GM18502 (cell line): ENCODE data around the gene TMEM163.
A peak's percentile ranks its signal among the peaks of the same experiment; 100 is the strongest.

Source experiments
- ATAC-seq: cut with Tn5 transposase; IDR thresholded peaks from one replicate; pipeline ENCODE4 v1.9.1; 2021; ENCODE audit warnings: mild to moderate bottlenecking; ENCODE audit not compliant: unreplicated experiment, poor library complexity

TMEM163 gene

GRCh38 chr2:134420259-134420658 is 298.5 kb downstream of the TMEM163 start:
- no peak for ATAC-seq

DNA sequence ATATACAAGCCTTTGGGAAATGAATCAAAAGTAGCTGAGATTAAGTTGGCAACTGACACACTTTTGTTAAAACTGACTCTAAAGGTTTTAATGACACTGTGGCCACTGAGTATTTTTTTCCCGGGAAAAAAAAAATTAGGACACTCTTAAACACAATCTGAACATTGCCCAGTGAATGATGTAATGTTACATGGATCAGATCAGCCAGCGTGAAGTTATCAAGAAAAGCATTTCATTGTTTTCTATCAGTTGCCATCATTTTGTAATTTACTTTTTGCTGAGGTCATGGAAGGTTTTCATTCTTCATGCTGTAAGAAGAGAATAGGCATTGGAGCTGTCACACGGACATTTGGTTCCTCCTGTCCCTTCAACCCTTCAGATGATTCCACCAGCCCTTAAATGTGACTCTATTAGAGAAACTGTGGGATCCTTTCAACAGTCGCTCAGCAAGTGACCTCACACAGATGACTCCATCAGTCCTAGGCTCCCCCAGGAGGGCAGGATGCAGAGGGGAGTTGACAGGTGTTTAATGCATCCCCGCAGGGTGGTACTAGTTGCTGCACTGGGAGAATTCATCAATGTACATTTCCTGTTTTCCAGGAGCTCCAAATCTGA is 300.7 kb downstream of the TMEM163 start:
- ATAC-seq = no peak

DNA sequence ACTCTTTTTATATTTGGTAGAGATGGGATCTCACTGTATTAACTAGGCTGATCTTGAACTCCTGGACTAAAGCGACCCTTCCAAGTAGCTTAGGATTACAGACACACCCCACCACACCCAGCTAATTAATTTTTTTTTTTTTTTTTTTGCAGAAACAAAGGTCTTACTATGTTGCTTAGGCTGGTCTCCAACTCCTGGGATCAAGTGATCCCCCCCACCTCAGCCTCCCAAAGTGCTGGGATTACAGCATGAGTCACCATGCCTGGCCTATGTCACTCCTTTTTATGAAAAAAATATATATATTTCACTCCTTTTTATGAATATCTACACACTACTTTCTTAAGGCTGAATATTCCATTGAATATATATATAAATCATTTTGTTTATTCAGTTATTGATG is 302.2 kb downstream of the TMEM163 start:
- ATAC-seq = no peak

DNA sequence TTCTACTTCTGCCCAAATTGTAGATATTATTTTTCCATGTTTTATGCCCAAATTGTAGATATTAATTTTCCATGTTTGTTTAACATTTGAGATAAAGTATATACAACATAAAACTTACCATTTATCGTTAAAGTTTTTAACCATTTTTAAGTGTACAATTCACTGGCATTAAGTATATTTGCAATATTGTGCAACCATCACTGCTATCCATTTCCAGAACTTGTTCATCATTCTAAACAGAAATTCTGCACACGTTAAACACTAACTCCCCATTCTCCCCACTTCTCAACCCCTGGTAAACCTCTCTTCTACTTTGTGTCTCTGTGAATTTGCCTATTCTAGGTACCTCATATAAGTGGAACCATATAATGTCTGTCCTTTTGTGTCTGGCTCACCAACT is 302.8 kb downstream of the TMEM163 start:
- no peak for ATAC-seq

- ATAC-seq = no peak
Observed at GRCh38 chr2:134413912-134414311, 304.9 kb downstream of the TMEM163 start.

- no peak for ATAC-seq
Observed at GRCh38 chr2:134413430-134413829, 305.4 kb downstream of the TMEM163 start.

- no peak for ATAC-seq
Observed at GRCh38 chr2:134412639-134412999, 306.2 kb downstream of the TMEM163 start.

DNA sequence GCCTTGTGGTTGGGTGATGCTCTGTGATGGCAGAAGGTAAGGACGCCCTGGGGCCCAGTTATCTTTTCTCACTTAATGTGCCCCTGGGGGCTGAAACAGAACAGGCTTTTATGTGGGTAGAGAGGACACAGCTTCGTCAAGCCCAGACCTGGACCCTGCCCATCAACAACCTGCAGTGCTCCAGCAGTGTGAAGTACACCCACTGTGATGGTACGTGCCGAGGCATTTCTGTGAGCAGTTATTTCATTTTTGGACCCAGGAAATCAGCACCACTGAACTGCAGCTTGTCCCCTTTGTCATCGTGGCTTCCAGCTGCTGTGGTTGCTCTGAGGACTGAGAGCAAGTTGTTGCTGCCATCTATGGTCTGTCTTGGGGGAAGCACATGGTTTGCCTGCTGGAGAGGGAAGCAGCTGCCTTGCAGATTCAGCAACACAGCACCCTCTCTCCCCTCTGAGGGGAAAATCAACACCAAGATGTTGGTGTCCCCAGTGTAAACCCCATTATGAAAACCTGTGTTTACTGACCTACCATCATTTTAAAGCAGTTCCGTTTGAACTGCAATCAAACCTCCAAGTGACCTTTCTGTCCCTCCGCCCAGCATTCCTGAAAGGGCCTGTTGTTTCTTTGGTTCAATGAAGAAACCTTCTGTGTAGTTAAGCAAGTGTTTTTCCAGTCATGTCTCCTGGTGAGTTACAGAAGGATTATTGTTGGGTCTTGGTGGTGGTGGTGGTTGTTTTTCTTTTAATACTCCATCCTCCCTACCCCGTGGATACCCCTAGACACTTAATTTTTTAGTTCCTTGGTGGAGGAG is 306.8 kb downstream of the TMEM163 start:
- ATAC-seq = peak; percentile 96

DNA sequence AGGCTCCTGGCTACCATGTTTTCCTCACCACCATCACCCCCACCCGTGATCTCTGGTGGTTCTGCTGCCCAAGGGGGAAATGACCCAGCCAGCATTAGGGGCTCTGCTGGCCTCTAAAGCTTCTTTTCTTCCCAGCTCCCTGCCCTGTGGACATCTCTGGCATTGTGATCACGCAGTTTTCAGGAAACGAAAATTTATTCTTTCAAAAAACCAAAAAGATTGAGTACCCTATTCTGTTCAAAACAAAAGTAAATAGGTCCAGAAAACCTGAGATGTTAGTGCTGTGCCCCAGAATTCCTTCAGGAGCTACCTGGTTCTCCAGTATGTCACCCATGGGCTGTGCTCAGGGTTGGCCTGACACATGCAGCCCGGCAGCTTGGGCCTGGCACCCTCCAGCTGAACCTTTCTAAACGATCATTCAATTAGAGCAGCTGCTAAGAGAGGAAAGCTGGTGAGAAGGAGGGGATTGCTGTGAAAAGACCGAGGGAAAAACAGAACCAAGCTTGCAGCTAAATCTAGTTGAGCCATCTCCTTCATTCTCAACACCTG is 307.4 kb downstream of the TMEM163 start:
- ATAC-seq = no peak

- ATAC-seq = no peak
Observed at GRCh38 chr2:134410831-134411231, 308.0 kb downstream of the TMEM163 start.

DNA sequence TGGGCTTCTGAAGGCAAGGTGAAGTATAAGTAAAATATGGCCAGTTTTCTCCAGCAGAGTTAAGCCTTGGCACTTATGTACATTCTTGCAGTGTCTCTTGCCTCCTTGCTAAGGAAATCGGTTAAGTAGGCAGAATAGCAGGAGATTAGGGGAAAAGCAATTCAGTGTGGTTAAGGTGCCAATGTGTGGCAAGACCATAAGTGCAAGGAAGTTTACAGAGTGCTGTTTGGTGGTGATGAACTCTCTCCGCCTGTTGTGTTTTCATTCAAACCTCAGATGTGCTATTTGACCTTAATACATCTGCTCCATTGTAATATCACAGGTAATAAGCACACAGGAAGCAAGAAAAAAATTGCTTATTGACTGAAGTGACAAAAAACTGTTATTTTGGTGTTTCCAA is 308.8 kb downstream of the TMEM163 start:
- ATAC-seq = no peak

- no peak for ATAC-seq
Observed at GRCh38 chr2:134408791-134409190, 310.0 kb downstream of the TMEM163 start.

- ATAC-seq = no peak
Observed at GRCh38 chr2:134408386-134408785, 310.4 kb downstream of the TMEM163 start.

- ATAC-seq = no peak
Observed at GRCh38 chr2:134407154-134407890, 311.5 kb downstream of the TMEM163 start.

DNA sequence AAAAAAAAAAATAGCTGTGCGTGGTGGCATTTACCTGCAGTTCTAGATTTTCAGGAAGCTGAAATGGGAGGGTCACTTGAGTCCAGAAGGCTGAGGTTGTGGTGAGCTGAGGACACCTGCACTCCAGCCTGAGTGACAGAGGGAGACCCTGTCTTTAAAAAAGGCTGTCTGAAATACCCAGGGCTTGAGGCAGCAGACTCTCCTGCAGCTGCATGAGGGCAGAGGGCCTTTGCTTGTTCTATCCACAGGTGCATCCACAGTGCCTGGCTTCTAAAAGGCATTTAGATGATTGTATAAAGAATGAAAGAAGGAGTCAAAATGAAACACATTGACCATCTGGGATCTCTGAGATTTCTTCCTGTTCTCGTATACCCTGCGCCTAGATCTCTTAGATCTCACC is 312.1 kb downstream of the TMEM163 start:
- no peak for ATAC-seq

- no peak for ATAC-seq
Observed at GRCh38 chr2:134406311-134406710, 312.5 kb downstream of the TMEM163 start.
